Liver (tissue), 9 donors: ENCODE data around the gene CDH23. TPM values are rescaled to one million over a fixed set of nuclear protein-coding genes. Genes with fewer than 3 reads are reported as not detected.
A peak's percentile ranks its signal among the peaks of the same experiment; 100 is the strongest.

Experiments
- DNase-seq: peaks from one replicate; pipeline ENCODE4 v3.0.0-alpha.2; 2017; ENCODE audit warnings: low spot score
- H3K27ac ChIP-seq, 2 donors: one replicate each; pipeline ENCODE4 v1.7.0; 2013; ENCODE audit warnings: inconsistent platforms in 2 of 2, low read length in 2 of 2, control low read depth in 1 of 2, low read depth in 1 of 2, mild to moderate bottlenecking in 1 of 2
- H3K27me3 ChIP-seq, 4 donors: one replicate each; pipeline versions ENCODE4 v1.6.1 to v1.7.0; 2013; ENCODE audit warnings: low read length in 3 of 4, inconsistent platforms in 1 of 4, mild to moderate bottlenecking in 1 of 4, moderate library complexity in 1 of 4; ENCODE audit not compliant: control insufficient read depth in 4 of 4, insufficient read depth in 4 of 4
- H3K36me3 ChIP-seq, 4 donors: one replicate each; pipeline versions ENCODE4 v1.6.1 to v1.7.0; 2013; ENCODE audit warnings: low read length in 3 of 4, mild to moderate bottlenecking in 3 of 4, low read depth in 1 of 4, moderate library complexity in 1 of 4; ENCODE audit not compliant: control insufficient read depth in 4 of 4, insufficient read depth in 3 of 4
- H3K4me1 ChIP-seq, 4 donors: one replicate each; pipeline versions ENCODE4 v1.6.1 to v1.7.0; 2013; ENCODE audit warnings: low read length in 3 of 4, mild to moderate bottlenecking in 3 of 4, moderate library complexity in 1 of 4; ENCODE audit not compliant: control insufficient read depth in 4 of 4, insufficient read depth in 4 of 4
- H3K4me3 ChIP-seq, 3 donors: one replicate each; pipeline versions ENCODE4 v1.6.1 to v1.7.0; 2013; ENCODE audit warnings: low read length in 3 of 3, control low read depth in 1 of 3, low read depth in 1 of 3, mild to moderate bottlenecking in 1 of 3
- H3K9ac ChIP-seq, 2 donors: one replicate each; pipeline ENCODE4 v1.7.0; 2013; ENCODE audit warnings: low read length in 2 of 2, mild to moderate bottlenecking in 2 of 2, moderate library complexity in 2 of 2, control low read depth in 1 of 2, low read depth in 1 of 2
- H3K9me3 ChIP-seq, 4 donors: one replicate each; pipeline versions ENCODE4 v1.6.1 to v1.7.0; 2013; ENCODE audit warnings: low read length in 3 of 4; ENCODE audit not compliant: control insufficient read depth in 4 of 4
- FOXA1 ChIP-seq: IDR thresholded peaks from 2 replicates; pipeline ENCODE4 v1.6.1; 2016; ENCODE audit warnings: antibody characterized with exemption
- FOXA2 ChIP-seq: IDR thresholded peaks from 2 replicates; pipeline ENCODE4 v1.6.1; 2016; ENCODE audit warnings: antibody characterized with exemption
- GABPA ChIP-seq, 2 donors: IDR thresholded peaks in 1 of 2; conservative IDR thresholded peaks in 1 of 2; 2 replicates each; pipeline ENCODE4 v1.6.1; 2016; ENCODE audit warnings: antibody characterized with exemption in 2 of 2, mild to moderate bottlenecking in 1 of 2, moderate library complexity in 1 of 2
- HNF4A ChIP-seq, 2 donors: conservative IDR thresholded peaks; 2 replicates each; pipeline ENCODE4 v1.6.1; 2016; ENCODE audit warnings: antibody characterized with exemption in 2 of 2, mild to moderate bottlenecking in 2 of 2
- JUND ChIP-seq, 2 donors: IDR thresholded peaks; 2 replicates each; pipeline ENCODE4 v1.6.1; 2016; ENCODE audit warnings: antibody characterized with exemption in 2 of 2
- NR2F2 ChIP-seq: IDR thresholded peaks from 2 replicates; pipeline ENCODE4 v1.6.1; 2016; ENCODE audit warnings: antibody characterized with exemption
- RAD21 ChIP-seq, 2 donors: IDR thresholded peaks; 2 replicates each; pipeline ENCODE4 v1.6.1; 2016; ENCODE audit warnings: antibody characterized with exemption in 2 of 2, mild to moderate bottlenecking in 2 of 2
- RXRA ChIP-seq, 2 donors: IDR thresholded peaks; 2 replicates each; pipeline ENCODE4 v1.6.1; 2017 to 2018; ENCODE audit warnings: antibody characterized with exemption in 2 of 2, mild to moderate bottlenecking in 1 of 2
- SP1 ChIP-seq: IDR thresholded peaks from 2 replicates; pipeline ENCODE4 v1.6.1; 2018; ENCODE audit warnings: antibody characterized with exemption, mild to moderate bottlenecking
- WGBS: extraction: QIAGEN DNeasy Blood & Tissue Kit; methylation state at CpG from one replicate; pipeline ENCODE4 v1.1.7; 2013; 5-methylcytosine and 5-hydroxymethylcytosine counted together
- polyA plus RNA-seq, 2 donors: library from polyadenylated mRNA; stranded (reverse) in 1 of 2; unstranded in 1 of 2; fragments of 200-250 nt in 1 of 2; fragments of >200 nt in 1 of 2; fragmentation: Nextera tagmentation in 1 of 2; extraction: Ambion mirVana in 1 of 2; gene quantifications; one replicate each; pipeline versions ENCODE4 v1.2.1 to v1.2.3, GENCODE V29; 2013 to 2015
- total RNA-seq, 2 donors: library from RNA; depleted of rRNA; stranded (reverse); fragments of >200 nt; gene quantifications; one replicate each; pipeline ENCODE4 v1.2.3, GENCODE V29; 2014
- TF ChIP-seq, protein P1 (sequence below): fragments of 150-350 bp; IDR thresholded peaks from 2 replicates; pipeline ENCODE4 v1.5.1; 2017; ENCODE audit warnings: improper control_type of control experiment, low read depth, low read length; ENCODE audit not compliant: missing input control
- TF ChIP-seq, protein P2 (sequence below): IDR thresholded peaks from 2 replicates; pipeline ENCODE4 v1.6.1; 2016; ENCODE audit warnings: antibody characterized with exemption
- TF ChIP-seq, protein P3 (sequence below): IDR thresholded peaks from 2 replicates; pipeline ENCODE4 v1.6.1; 2016; ENCODE audit warnings: antibody characterized with exemption
- TF ChIP-seq, protein P4 (sequence below): IDR thresholded peaks from 2 replicates; pipeline ENCODE4 v1.6.1; 2016; ENCODE audit warnings: antibody characterized with exemption, mild to moderate bottlenecking
- TF ChIP-seq, protein P5 (sequence below): IDR thresholded peaks from 2 replicates; pipeline ENCODE4 v1.6.1; 2016; ENCODE audit warnings: antibody characterized with exemption
- donor health status: healthy.
- donor health status: healthy.
- donor health status: healthy.
- donor health status: healthy.
- donor health status: healthy.

CDH23 gene
- total and polyA plus RNA-seq, 4 donors, result 1.5 to 4.7 (median 3.4) TPM

DNA sequence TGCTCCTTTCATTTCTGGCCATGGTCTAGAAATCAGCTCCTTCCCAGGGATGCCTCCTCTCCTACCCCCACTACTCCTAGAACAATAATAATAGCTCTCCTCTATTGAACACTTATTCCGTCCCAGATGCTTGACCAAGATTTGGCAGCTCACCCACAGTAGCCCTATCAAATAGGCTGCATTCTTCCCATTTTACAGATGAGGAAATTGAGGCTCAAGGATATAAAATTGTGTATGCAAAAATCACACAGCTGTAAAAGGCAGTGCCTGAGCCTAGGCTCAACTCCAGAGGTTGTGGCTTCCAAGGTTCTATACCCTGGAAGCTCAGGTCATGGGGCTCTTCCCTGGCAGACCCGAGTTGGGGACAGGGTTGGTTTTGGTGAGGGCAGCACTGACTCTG is 240.6 kb downstream of the CDH23 start:
- Histone ChIP-seq H3K27me3 (no peaks in the 10 kb centered on the region), H3K27ac (peak overlapping the region; percentile 90 to 92), H3K4me1 (peaks cover 9 to 54% (median 45%) of the 10 kb centered on the region in 4 donors), H3K36me3 (no peaks in the 10 kb centered on the region), H3K9ac (no peak overlapping the region), H3K9me3 (no peaks in the 10 kb centered on the region), H3K4me3 (no peak overlapping the region)
- WGBS, result 72% methylated on average over 2 of the region's 2 CpGs
- DNase-seq, result no peak
- TF ChIP-seq NR2F2, result no peak
- TF ChIP-seq SP1, result no peak
- TF ChIP-seq, protein P1, sequence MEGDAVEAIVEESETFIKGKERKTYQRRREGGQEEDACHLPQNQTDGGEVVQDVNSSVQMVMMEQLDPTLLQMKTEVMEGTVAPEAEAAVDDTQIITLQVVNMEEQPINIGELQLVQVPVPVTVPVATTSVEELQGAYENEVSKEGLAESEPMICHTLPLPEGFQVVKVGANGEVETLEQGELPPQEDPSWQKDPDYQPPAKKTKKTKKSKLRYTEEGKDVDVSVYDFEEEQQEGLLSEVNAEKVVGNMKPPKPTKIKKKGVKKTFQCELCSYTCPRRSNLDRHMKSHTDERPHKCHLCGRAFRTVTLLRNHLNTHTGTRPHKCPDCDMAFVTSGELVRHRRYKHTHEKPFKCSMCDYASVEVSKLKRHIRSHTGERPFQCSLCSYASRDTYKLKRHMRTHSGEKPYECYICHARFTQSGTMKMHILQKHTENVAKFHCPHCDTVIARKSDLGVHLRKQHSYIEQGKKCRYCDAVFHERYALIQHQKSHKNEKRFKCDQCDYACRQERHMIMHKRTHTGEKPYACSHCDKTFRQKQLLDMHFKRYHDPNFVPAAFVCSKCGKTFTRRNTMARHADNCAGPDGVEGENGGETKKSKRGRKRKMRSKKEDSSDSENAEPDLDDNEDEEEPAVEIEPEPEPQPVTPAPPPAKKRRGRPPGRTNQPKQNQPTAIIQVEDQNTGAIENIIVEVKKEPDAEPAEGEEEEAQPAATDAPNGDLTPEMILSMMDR, result no peak
- TF ChIP-seq JUND (IDR thresholded peaks at IDR 0.05), result no peak
- TF ChIP-seq, protein P2, sequence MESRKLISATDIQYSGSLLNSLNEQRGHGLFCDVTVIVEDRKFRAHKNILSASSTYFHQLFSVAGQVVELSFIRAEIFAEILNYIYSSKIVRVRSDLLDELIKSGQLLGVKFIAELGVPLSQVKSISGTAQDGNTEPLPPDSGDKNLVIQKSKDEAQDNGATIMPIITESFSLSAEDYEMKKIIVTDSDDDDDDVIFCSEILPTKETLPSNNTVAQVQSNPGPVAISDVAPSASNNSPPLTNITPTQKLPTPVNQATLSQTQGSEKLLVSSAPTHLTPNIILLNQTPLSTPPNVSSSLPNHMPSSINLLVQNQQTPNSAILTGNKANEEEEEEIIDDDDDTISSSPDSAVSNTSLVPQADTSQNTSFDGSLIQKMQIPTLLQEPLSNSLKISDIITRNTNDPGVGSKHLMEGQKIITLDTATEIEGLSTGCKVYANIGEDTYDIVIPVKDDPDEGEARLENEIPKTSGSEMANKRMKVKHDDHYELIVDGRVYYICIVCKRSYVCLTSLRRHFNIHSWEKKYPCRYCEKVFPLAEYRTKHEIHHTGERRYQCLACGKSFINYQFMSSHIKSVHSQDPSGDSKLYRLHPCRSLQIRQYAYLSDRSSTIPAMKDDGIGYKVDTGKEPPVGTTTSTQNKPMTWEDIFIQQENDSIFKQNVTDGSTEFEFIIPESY, result no peak
- TF ChIP-seq, protein P3, sequence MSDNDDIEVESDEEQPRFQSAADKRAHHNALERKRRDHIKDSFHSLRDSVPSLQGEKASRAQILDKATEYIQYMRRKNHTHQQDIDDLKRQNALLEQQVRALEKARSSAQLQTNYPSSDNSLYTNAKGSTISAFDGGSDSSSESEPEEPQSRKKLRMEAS, result no peak
- TF ChIP-seq RAD21 (IDR thresholded peaks at IDR 0.05), result no peak
- TF ChIP-seq, protein P4, sequence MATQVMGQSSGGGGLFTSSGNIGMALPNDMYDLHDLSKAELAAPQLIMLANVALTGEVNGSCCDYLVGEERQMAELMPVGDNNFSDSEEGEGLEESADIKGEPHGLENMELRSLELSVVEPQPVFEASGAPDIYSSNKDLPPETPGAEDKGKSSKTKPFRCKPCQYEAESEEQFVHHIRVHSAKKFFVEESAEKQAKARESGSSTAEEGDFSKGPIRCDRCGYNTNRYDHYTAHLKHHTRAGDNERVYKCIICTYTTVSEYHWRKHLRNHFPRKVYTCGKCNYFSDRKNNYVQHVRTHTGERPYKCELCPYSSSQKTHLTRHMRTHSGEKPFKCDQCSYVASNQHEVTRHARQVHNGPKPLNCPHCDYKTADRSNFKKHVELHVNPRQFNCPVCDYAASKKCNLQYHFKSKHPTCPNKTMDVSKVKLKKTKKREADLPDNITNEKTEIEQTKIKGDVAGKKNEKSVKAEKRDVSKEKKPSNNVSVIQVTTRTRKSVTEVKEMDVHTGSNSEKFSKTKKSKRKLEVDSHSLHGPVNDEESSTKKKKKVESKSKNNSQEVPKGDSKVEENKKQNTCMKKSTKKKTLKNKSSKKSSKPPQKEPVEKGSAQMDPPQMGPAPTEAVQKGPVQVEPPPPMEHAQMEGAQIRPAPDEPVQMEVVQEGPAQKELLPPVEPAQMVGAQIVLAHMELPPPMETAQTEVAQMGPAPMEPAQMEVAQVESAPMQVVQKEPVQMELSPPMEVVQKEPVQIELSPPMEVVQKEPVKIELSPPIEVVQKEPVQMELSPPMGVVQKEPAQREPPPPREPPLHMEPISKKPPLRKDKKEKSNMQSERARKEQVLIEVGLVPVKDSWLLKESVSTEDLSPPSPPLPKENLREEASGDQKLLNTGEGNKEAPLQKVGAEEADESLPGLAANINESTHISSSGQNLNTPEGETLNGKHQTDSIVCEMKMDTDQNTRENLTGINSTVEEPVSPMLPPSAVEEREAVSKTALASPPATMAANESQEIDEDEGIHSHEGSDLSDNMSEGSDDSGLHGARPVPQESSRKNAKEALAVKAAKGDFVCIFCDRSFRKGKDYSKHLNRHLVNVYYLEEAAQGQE, result no peak
- no peak for TF ChIP-seq HNF4A (conservative IDR thresholded peaks at IDR 0.05)
- no peak for TF ChIP-seq RXRA (IDR thresholded peaks at IDR 0.05)
- TF ChIP-seq, protein P5, sequence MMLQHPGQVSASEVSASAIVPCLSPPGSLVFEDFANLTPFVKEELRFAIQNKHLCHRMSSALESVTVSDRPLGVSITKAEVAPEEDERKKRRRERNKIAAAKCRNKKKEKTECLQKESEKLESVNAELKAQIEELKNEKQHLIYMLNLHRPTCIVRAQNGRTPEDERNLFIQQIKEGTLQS, result no peak
- no peak for TF ChIP-seq GABPA (IDR thresholded peaks at IDR 0.05 in 1 of 2, conservative IDR thresholded peaks at IDR 0.05 in 1 of 2)
- TF ChIP-seq FOXA1, result no peak
- TF ChIP-seq FOXA2, result no peak
